ENCODE measurements around the gene NCS1.
"Not testable (repeated sequence)": the region's sequence is repeated elsewhere in the genome, so short reads cannot be mapped to it uniquely, and the experiment has no call there.

NCS1 gene

GRCh38 chr9:130242270-130243014 lies 70.2 kb downstream of the NCS1 start:
- no peak for DNase-seq

- DNase-seq = peak; percentile 78
These were observed 71.0 kb downstream of the NCS1 start for GRCh38 chr9:130243015-130243881.

- no peak for DNase-seq
These were observed 71.6 kb downstream of the NCS1 start for GRCh38 chr9:130243882-130244170.

GRCh38 chr9:130244548-130245165 lies 72.5 kb downstream of the NCS1 start:
- DNase-seq = no peak

- no peak for DNase-seq
These were observed 73.3 kb downstream of the NCS1 start for GRCh38 chr9:130245474-130245873.

- no peak for DNase-seq
These were observed 73.9 kb downstream of the NCS1 start for GRCh38 chr9:130246126-130246525.

- no peak for DNase-seq
These were observed 82.8 kb downstream of the NCS1 start for GRCh38 chr9:130254747-130255630.

GRCh38 chr9:130255631-130256134 lies 83.5 kb downstream of the NCS1 start:
- DNase-seq = no peak

GRCh38 chr9:130256644-130257043 lies 84.4 kb downstream of the NCS1 start:
- DNase-seq = no peak

GRCh38 chr9:130258137-130258536 lies 85.9 kb downstream of the NCS1 start:
- not testable (repeated sequence) for DNase-seq

- no peak for DNase-seq
These were observed 86.8 kb downstream of the NCS1 start for GRCh38 chr9:130259044-130259443.

- no peak for DNase-seq
These were observed 88.9 kb downstream of the NCS1 start for GRCh38 chr9:130260816-130261765.

- no peak for DNase-seq
These were observed 90.0 kb downstream of the NCS1 start for GRCh38 chr9:130262061-130262745.

- DNase-seq = no peak
These were observed 90.6 kb downstream of the NCS1 start for GRCh38 chr9:130262771-130263170.

GRCh38 chr9:130263601-130264413 lies 91.6 kb downstream of the NCS1 start:
- no peak for DNase-seq

- no peak for DNase-seq
These were observed 92.5 kb downstream of the NCS1 start for GRCh38 chr9:130264414-130265350.

- DNase-seq = no peak
These were observed 93.4 kb downstream of the NCS1 start, which contains the start of gene HMCN2 for GRCh38 chr9:130265431-130266235. HMCN2 (plus strand) TSS chr9:130265760; CDS start chr9:130265879, 119 bp downstream.

All from suppressor macrophage treated with lipopolysaccharide for 4 hours (primary cell).